Vagina (tissue), 2 donors: ENCODE measurements around the gene LCOR.

ENCODE experiments used
- POLR2A ChIP-seq, 2 donors: fragments of 450-650 bp; IDR thresholded peaks; one replicate each; pipeline ENCODE4 v1.6.1; 2017; ENCODE audit warnings: antibody characterized with exemption in 2 of 2, mild to moderate bottlenecking in 2 of 2, moderate library complexity in 2 of 2
- POLR2AphosphoS5 ChIP-seq, 2 donors: sonication (generic); formaldehyde crosslinking; IDR thresholded peaks; one replicate each; pipeline ENCODE4 v1.9.0; 2017; ENCODE audit warnings: antibody characterized with exemption in 2 of 2, mild to moderate bottlenecking in 2 of 2, low read depth in 1 of 2; ENCODE audit not compliant: insufficient read depth in 1 of 2
- TF ChIP-seq, protein P1 (sequence below), 3 experiments: fragments of 450-650 bp in 2 of 3; fragments of 200-600 bp in 1 of 3; sonication (generic) in 1 of 3; IDR thresholded peaks; one replicate each; pipeline ENCODE4 v1.5.1; 2017 to 2019; ENCODE audit warnings: antibody characterized with exemption in 3 of 3, mild to moderate bottlenecking in 2 of 3, moderate library complexity in 2 of 3

DNA sequence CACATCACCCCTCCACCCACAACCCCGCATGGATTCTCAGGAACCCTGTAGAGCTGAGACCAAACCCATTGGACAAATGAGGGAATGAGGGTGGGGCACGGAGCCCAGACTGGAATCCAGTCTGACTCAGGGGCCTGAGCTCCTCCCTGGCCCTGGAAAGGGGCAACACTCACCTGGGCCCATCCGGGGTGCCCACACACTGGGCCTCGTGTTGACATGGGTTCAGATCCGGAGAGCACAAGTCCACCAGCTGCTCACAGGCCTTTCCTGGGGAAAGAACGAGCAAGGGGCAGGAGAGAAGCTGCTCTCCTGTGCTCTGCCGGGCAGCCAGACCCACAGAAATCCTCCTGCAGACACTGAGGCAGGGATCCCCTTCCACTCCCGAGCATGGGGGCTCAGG lies 181.5 kb downstream of the LCOR start:
- TF ChIP-seq, protein P1, sequence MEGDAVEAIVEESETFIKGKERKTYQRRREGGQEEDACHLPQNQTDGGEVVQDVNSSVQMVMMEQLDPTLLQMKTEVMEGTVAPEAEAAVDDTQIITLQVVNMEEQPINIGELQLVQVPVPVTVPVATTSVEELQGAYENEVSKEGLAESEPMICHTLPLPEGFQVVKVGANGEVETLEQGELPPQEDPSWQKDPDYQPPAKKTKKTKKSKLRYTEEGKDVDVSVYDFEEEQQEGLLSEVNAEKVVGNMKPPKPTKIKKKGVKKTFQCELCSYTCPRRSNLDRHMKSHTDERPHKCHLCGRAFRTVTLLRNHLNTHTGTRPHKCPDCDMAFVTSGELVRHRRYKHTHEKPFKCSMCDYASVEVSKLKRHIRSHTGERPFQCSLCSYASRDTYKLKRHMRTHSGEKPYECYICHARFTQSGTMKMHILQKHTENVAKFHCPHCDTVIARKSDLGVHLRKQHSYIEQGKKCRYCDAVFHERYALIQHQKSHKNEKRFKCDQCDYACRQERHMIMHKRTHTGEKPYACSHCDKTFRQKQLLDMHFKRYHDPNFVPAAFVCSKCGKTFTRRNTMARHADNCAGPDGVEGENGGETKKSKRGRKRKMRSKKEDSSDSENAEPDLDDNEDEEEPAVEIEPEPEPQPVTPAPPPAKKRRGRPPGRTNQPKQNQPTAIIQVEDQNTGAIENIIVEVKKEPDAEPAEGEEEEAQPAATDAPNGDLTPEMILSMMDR (IDR thresholded peaks at IDR 0.05), result no peak
- no peak for TF ChIP-seq POLR2A (IDR thresholded peaks at IDR 0.05)
- TF ChIP-seq POLR2AphosphoS5 (IDR thresholded peaks at IDR 0.05; ENCODE audit: insufficient read depth in 1 of 2, low read depth in 1 of 2), result no peak
